HepG2 (cell line): ENCODE data around the gene GRK6. TPM values are rescaled to one million over a fixed set of nuclear protein-coding genes. Genes with fewer than 3 reads are reported as not detected.

Experiments
- ATAC-seq: fragments of 200-7000 bp; cut with Tn5 transposase; 3 replicates; pipeline ENCODE4 v1.9.1; 2020; ENCODE audit warnings: mild to moderate bottlenecking, moderate library complexity
- BruUV-seq: library from RNA; stranded (reverse); fragments of 400-500 nt; replicated peaks from 2 replicates; lab custom pipeline; 2021; lab: Mats Ljungman, UMichigan
- CTCF ChIA-PET: fragments of 300-600 bp; formaldehyde crosslinking; extraction: SDS; loops from one replicate; lab custom pipeline; 2021; ENCODE audit warnings: low total read pairs, inconsistent platforms, low intra/inter-chr PET ratio; lab: Yijun Ruan, JAX
- POLR2A ChIA-PET: fragments of 350-600 bp; sonication (Branson Sonifier 250); formaldehyde crosslinking; loops from one replicate; lab custom pipeline; 2020; ENCODE audit warnings: antibody characterized with exemption, inconsistent platforms; lab: Yijun Ruan, JAX
- DNase-seq: peaks from one replicate; pipeline ENCODE4 v3.0.0-alpha.2; 2015; ENCODE audit warnings: low spot score
- FAIRE-seq: peaks from 3 replicates; lab custom pipeline; 2011; peaks lifted over from hg19 to GRCh38; lab: Jason Lieb, UNC
- H2AFZ ChIP-seq: one replicate; pipeline ENCODE4 v1.6.1; 2011; ENCODE audit warnings: low read length, inconsistent platforms
- H3K27ac ChIP-seq: fragments of 300-600 bp; 3 replicates; pipeline ENCODE4 v1.8.0; 2011; ENCODE audit warnings: mixed run types, mild to moderate bottlenecking, mixed read lengths, low read length, inconsistent platforms; ENCODE audit not compliant: insufficient read depth; ENCODE audit errors: extremely low read length
- H3K27me3 ChIP-seq, 2 experiments: fragments of 200-600 bp in 1 of 2; 2 replicates in 1 of 2; 3 replicates in 1 of 2; pipeline versions ENCODE4 v1.6.0 to v1.8.0; 2011; ENCODE audit warnings: low read length in 2 of 2, mild to moderate bottlenecking in 2 of 2, moderate library complexity in 2 of 2, inconsistent platforms in 1 of 2; ENCODE audit not compliant: insufficient read depth in 2 of 2, control insufficient read depth in 1 of 2
- H3K36me3 ChIP-seq, 2 experiments: fragments of 200-600 bp in 1 of 2; replicated peaks in 1 of 2; 2 replicates in 1 of 2; 3 replicates in 1 of 2; pipeline versions ENCODE4 v1.5.1 to v1.8.0; 2011; ENCODE audit warnings: low read length in 2 of 2, inconsistent platforms in 1 of 2; ENCODE audit not compliant: insufficient read depth in 2 of 2, control insufficient read depth in 1 of 2
- H3K4me1 ChIP-seq: 2 replicates; pipeline ENCODE4 v1.5.1; 2012; ENCODE audit warnings: low read length, inconsistent platforms; ENCODE audit not compliant: insufficient read depth
- H3K4me2 ChIP-seq: 2 replicates; pipeline ENCODE4 v1.6.0; 2011; ENCODE audit warnings: low read depth, low read length, inconsistent platforms
- H3K4me3 ChIP-seq, 3 experiments: fragments of 200-600 bp in 1 of 3; sonication (generic), shearing (Covaris generic) in 1 of 3; replicated peaks in 1 of 3; 2 replicates each; pipeline ENCODE4 v1.5.1; 2011 to 2016; ENCODE audit warnings: low read length in 3 of 3, inconsistent platforms in 2 of 3, low read depth in 2 of 3, mild to moderate bottlenecking in 2 of 3, control low read depth in 1 of 3, mixed read lengths in 1 of 3; ENCODE audit not compliant: insufficient read depth in 1 of 3
- H3K79me2 ChIP-seq: one replicate; pipeline ENCODE4 v1.6.1; 2011; ENCODE audit warnings: low read length, inconsistent platforms; ENCODE audit not compliant: insufficient read depth
- H3K9ac ChIP-seq: 2 replicates; pipeline ENCODE4 v1.6.0; 2011; ENCODE audit warnings: mild to moderate bottlenecking, low read depth, low read length, inconsistent platforms; ENCODE audit not compliant: insufficient read depth
- H3K9me3 ChIP-seq: 2 replicates; pipeline ENCODE4 v1.5.1; 2012; ENCODE audit warnings: mild to moderate bottlenecking, low read length
- H4K20me1 ChIP-seq: 2 replicates; pipeline ENCODE4 v1.6.0; 2011; ENCODE audit warnings: inconsistent platforms, mild to moderate bottlenecking, low read length, moderate library complexity; ENCODE audit not compliant: insufficient read depth
- AKAP8 ChIP-seq: sonication (generic); formaldehyde crosslinking; IDR thresholded peaks from 2 replicates; pipeline ENCODE4 v1.5.1; 2020; ENCODE audit warnings: mild to moderate bottlenecking, missing genetic modification reagents
- BCL3 ChIP-seq: sonication (generic); formaldehyde crosslinking; IDR thresholded peaks from 2 replicates; pipeline ENCODE4 v1.5.1; 2020; ENCODE audit warnings: mild to moderate bottlenecking, missing genetic modification reagents, moderate library complexity
- PBX2 ChIP-seq: IDR thresholded peaks from 2 replicates; pipeline ENCODE4 v1.6.1; 2016; ENCODE audit warnings: control low read depth
- POLR2A ChIP-seq, 2 experiments: IDR thresholded peaks; 2 replicates each; pipeline ENCODE4 v1.6.1; 2011; ENCODE audit warnings: low read depth in 2 of 2, low read length in 2 of 2, mild to moderate bottlenecking in 1 of 2, moderate library complexity in 1 of 2; ENCODE audit not compliant: insufficient read depth in 1 of 2
- POLR2G ChIP-seq: fragments of 200-400 bp; formaldehyde crosslinking; IDR thresholded peaks from 2 replicates; pipeline ENCODE4 v1.6.1; 2018; ENCODE audit warnings: mild to moderate bottlenecking, low read depth, low read length, moderate library complexity
- RBM22 ChIP-seq: fragments of 200-400 bp; formaldehyde crosslinking; optimal IDR thresholded peaks from 2 replicates; pipeline ENCODE3; 2017; ENCODE audit warnings: mild to moderate bottlenecking, low read length, moderate library complexity
- SCMH1 ChIP-seq: sonication (generic); formaldehyde crosslinking; IDR thresholded peaks from 2 replicates; pipeline ENCODE4 v1.9.0; 2021; ENCODE audit warnings: missing genetic modification reagents, mild to moderate bottlenecking, borderline replicate concordance
- SIN3A ChIP-seq: IDR thresholded peaks from 2 replicates; pipeline ENCODE4 v1.6.1; 2011; ENCODE audit warnings: low read depth, mild to moderate bottlenecking, control low read depth, low read length, borderline replicate concordance
- ZNF746 ChIP-seq: sonication (generic); formaldehyde crosslinking; IDR thresholded peaks from 2 replicates; pipeline ENCODE4 v1.8.0; 2022; ENCODE audit warnings: mild to moderate bottlenecking, missing genetic modification reagents
- ZNF761 ChIP-seq: sonication (generic); formaldehyde crosslinking; conservative IDR thresholded peaks from 2 replicates; pipeline ENCODE4 v1.4.0; 2020; ENCODE audit warnings: mild to moderate bottlenecking, missing genetic modification reagents
- WGBS: methylation state at CpG from one replicate; pipeline ENCODE4 v1.1.6; 2017; ENCODE audit warnings: low lambda C conversion rate; 5-methylcytosine and 5-hydroxymethylcytosine counted together
- in situ Hi-C: cut with HindIII; loops from 2 replicates; pipeline ENCODE4 v1.10.0; 2017; ENCODE audit warnings: low pct_unique_long_range_greater_than_20kb; ENCODE audit not compliant: extremely low pct_ligation_motif_present
- intact Hi-C: fragments of 100-400 bp; cut with micrococcal nuclease; formaldehyde crosslinking; loops from one replicate; pipeline ENCODE4 v1.10.0; 2022; ENCODE audit not compliant: unreplicated experiment
- polyA plus RNA-seq, 8 experiments: library from polyadenylated mRNA; depleted of rRNA in 3 of 8; stranded (reverse) in 7 of 8; unstranded in 1 of 8; fragments of >200 nt; fragmentation: Illumina TruSeq in 4 of 8; extraction: Trizol in 4 of 8; gene quantifications; 2 replicates each; pipeline versions ENCODE4 v1.2.1 to v1.2.3, GENCODE V29; 2011 to 2016; ENCODE audit warnings: low read depth in 4 of 8, missing spikeins in 1 of 8, mixed read lengths in 1 of 8; ENCODE audit not compliant: insufficient read depth in 1 of 8
- total RNA-seq, 5 experiments: library from RNA; depleted of rRNA; stranded (reverse); fragments of >200 nt; fragmentation: Illumina TruSeq; extraction: Trizol; gene quantifications; 2 replicates each; pipeline ENCODE4 v1.2.3, GENCODE V29; 2016; ENCODE audit warnings: low read depth in 1 of 5

Gene GRK6
- total and polyA plus RNA-seq, 2 of the 13 experiments (the other 11 are each of a cell fraction or from before 2014, with no cell fraction given) = 13.2 to 19.9 TPM

GRCh38 chr5:177445052-177445916 is 18.8 kb downstream of the GRK6 start:
- ChIA-PET CTCF (no interaction called here), POLR2A (interaction anchor here (0.8 to 4.2 kb wide), 5 partner anchors 10 to 66 kb away, joined by 3 to 19 read pairs (median 8); partner anchors contain the start of gene GRK6)
- H3K27ac ChIP-seq = no peak overlapping the region
- H3K27me3 ChIP-seq = no peaks in the 10 kb centered on the region
- H3K4me2 ChIP-seq = no peak overlapping the region
- peaks cover 2% of the 10 kb centered on the region; the same call in 1 of the 2 replicates for H4K20me1 ChIP-seq
- 98% methylated on average over 9 of the region's 10 CpGs for WGBS
- H3K36me3 ChIP-seq = 0 out of 5 replicates have a peak, but pooled peaks cover 0 to 8% of the 10 kb centered on the region in 2 experiments
- ATAC-seq (no peak), DNase-seq (no peak), FAIRE-seq (no peak)
- H3K9ac ChIP-seq = no peak overlapping the region
- H2AFZ ChIP-seq = no peak overlapping the region
- in situ Hi-C loops = loop anchor here (5.0 kb wide), 1 partner anchor 133 kb away; the partner anchor contains the start of gene MXD3
- H3K4me3 ChIP-seq = no peak overlapping the region
- peak; percentile 23 for TF ChIP-seq POLR2G
- TF ChIP-seq SIN3A = no peak
- peak; percentile 34; the same call in 1 of the 2 replicates for TF ChIP-seq AKAP8 (CRISPR knock-in tag)
- peak; percentile 39 for TF ChIP-seq RBM22
- peak in 1 of 2 experiments; percentile 13; a peak in 1 of 4 replicates for TF ChIP-seq POLR2A (IDR thresholded peaks at IDR 0.05; ENCODE audit: insufficient read depth in 1 of 2, low read depth in 2 of 2, low read length in 2 of 2)
- intact Hi-C loops = loop anchor here (5.0 kb wide), 1 partner anchor 118 kb away; no protein-coding TSS in a partner anchor
- H3K79me2 ChIP-seq = no peaks in the 10 kb centered on the region
- H3K9me3 ChIP-seq = no peaks in the 10 kb centered on the region
- TSS peak; percentile 59 for BruUV-seq
- peaks cover 49% of the 10 kb centered on the region for H3K4me1 ChIP-seq

GRCh38 chr5:177445917-177446199 is 19.4 kb downstream of the GRK6 start:
- 96% methylated on average over 7 of the region's 8 CpGs for WGBS
- intact Hi-C loops = loop anchor here (5.0 kb wide), 1 partner anchor 119 kb away; no protein-coding TSS in a partner anchor
- Histone ChIP-seq H3K27ac (no peak overlapping the region), H3K9ac (peak overlapping the region; percentile 82), H4K20me1 (peaks cover 2% of the 10 kb centered on the region; the same call in 1 of the 2 replicates), H3K4me1 (peaks cover 49% of the 10 kb centered on the region), H3K27me3 (no peaks in the 10 kb centered on the region), H3K36me3 (0 out of 5 replicates have a peak, but pooled peaks cover 0 to 8% of the 10 kb centered on the region in 2 experiments), H2AFZ (no peak overlapping the region), H3K79me2 (no peaks in the 10 kb centered on the region), H3K9me3 (no peaks in the 10 kb centered on the region), H3K4me3 (peak overlapping the region; percentile 55 to 80 (median 61); a peak in 5 of 6 replicates), H3K4me2 (peak overlapping the region; percentile 99)
- in situ Hi-C loops = loop anchor here (5.0 kb wide), 1 partner anchor 134 kb away; the partner anchor contains the start of gene MXD3
- no peak for ATAC-seq
- DNase-seq = no peak
- ChIA-PET POLR2A (interaction anchor here (0.8 to 4.2 kb wide), 4 partner anchors 9 to 67 kb away, joined by 3 to 19 read pairs (median 11); partner anchors contain the start of gene GRK6), CTCF (no interaction called here)
- BruUV-seq = no TSS peak
- FAIRE-seq = no peak
- TF ChIP-seq ZNF746 (no peak), BCL3 (CRISPR knock-in tag) (no peak), SCMH1 (no peak), ZNF761 (CRISPR knock-in tag) (no peak), PBX2 (CRISPR knock-in tag) (no peak)
